Subcutaneous adipose tissue (tissue), 4 donors: Measurements from ENCODE around the gene URB2. TPM values are rescaled to one million over a fixed set of nuclear protein-coding genes. Genes with fewer than 3 reads are reported as not detected.

Experiments
- CTCF ChIP-seq: fragments of 450-650 bp; IDR thresholded peaks from one replicate; pipeline ENCODE4 v1.5.1; 2016; ENCODE audit warnings: low read depth, mild to moderate bottlenecking, control low read depth, antibody characterized with exemption, moderate library complexity
- total RNA-seq, 4 donors: library from RNA; depleted of rRNA; stranded (reverse); fragments of >200 nt; gene quantifications; one replicate each; pipeline ENCODE4 v1.1.0, GENCODE V29; 2016

URB2 gene
- total RNA-seq, 4 donors from 2014 or later, result 5.8 to 13.7 (median 9.5) TPM

GRCh38 chr1:229619002-229619401 lies 7.0 kb upstream of the URB2 start:
- TF ChIP-seq CTCF, result no peak

- TF ChIP-seq CTCF, result no peak
Measured at GRCh38 chr1:229619614-229620013, 6.4 kb upstream of the URB2 start.

- TF ChIP-seq CTCF, result no peak
Measured at GRCh38 chr1:229620876-229621275, 5.2 kb upstream of the URB2 start.

- TF ChIP-seq CTCF, result no peak
Measured at GRCh38 chr1:229621663-229622062, 4.4 kb upstream of the URB2 start.

GRCh38 chr1:229623225-229623624 lies 2.8 kb upstream of the URB2 start:
- no peak for TF ChIP-seq CTCF

GRCh38 chr1:229623838-229624237 lies 2.2 kb upstream of the URB2 start:
- TF ChIP-seq CTCF, result no peak

- no peak for TF ChIP-seq CTCF
Measured at GRCh38 chr1:229624521-229625070, 1.5 kb upstream of the URB2 start.
